Astrocyte (in vitro differentiated cells and primary cell): ENCODE measurements around the gene CAT. TPM values are rescaled to one million over a fixed set of nuclear protein-coding genes. Genes with fewer than 3 reads are reported as not detected.
A peak's percentile ranks its signal among the peaks of the same experiment; 100 is the strongest.

ENCODE experiments used
- DNase-seq: peaks from one replicate; pipeline ENCODE4 v3.0.0-alpha.2; 2010; ENCODE audit warnings: low read depth
- FAIRE-seq: peaks from 2 replicates; lab custom pipeline; 2011; peaks lifted over from hg19 to GRCh38; lab: Jason Lieb, UNC
- H2AFZ ChIP-seq: 2 replicates; pipeline ENCODE4 v1.6.0; 2012; ENCODE audit warnings: low read depth, low read length, inconsistent platforms
- H3K27ac ChIP-seq: 2 replicates; pipeline ENCODE4 v1.5.1; 2011; ENCODE audit warnings: low read depth, low read length, inconsistent platforms
- H3K27me3 ChIP-seq: 2 replicates; pipeline ENCODE4 v1.6.0; 2011; ENCODE audit warnings: low read length, inconsistent platforms; ENCODE audit not compliant: insufficient read depth
- H3K36me3 ChIP-seq: 2 replicates; pipeline ENCODE4 v1.5.1; 2011; ENCODE audit warnings: low read length, inconsistent platforms; ENCODE audit not compliant: insufficient read depth
- H3K4me1 ChIP-seq: 2 replicates; pipeline ENCODE4 v1.5.1; 2011; ENCODE audit warnings: low read length, inconsistent platforms; ENCODE audit not compliant: insufficient read depth
- H3K4me2 ChIP-seq: 2 replicates; pipeline ENCODE4 v1.6.0; 2012; ENCODE audit warnings: low read length, inconsistent platforms
- H3K4me3 ChIP-seq: 2 replicates; pipeline ENCODE4 v1.5.1; 2011; ENCODE audit warnings: low read depth, mild to moderate bottlenecking, low read length, inconsistent platforms; ENCODE audit not compliant: insufficient read depth
- H3K79me2 ChIP-seq: 2 replicates; pipeline ENCODE4 v1.6.0; 2012; ENCODE audit warnings: mild to moderate bottlenecking, low read length, inconsistent platforms; ENCODE audit not compliant: insufficient read depth
- H3K9ac ChIP-seq: 2 replicates; pipeline ENCODE4 v1.6.0; 2012; ENCODE audit warnings: mild to moderate bottlenecking, low read length, inconsistent platforms
- H3K9me3 ChIP-seq: 2 replicates; pipeline ENCODE4 v1.5.1; 2012; ENCODE audit warnings: low read depth, mild to moderate bottlenecking, low read length, inconsistent platforms; ENCODE audit not compliant: insufficient read depth
- H4K20me1 ChIP-seq: 2 replicates; pipeline ENCODE4 v1.6.0; 2012; ENCODE audit warnings: low read length, inconsistent platforms; ENCODE audit not compliant: insufficient read depth
- H3K27ac Mint-ChIP-seq: one replicate; pipeline ENCODE4 v1.8.0; 2021; ENCODE audit warnings: mild to moderate bottlenecking, mixed read lengths; ENCODE audit not compliant: unreplicated experiment
- H3K27me3 Mint-ChIP-seq: one replicate; pipeline ENCODE4 v1.8.0; 2021; ENCODE audit warnings: low read depth, mixed read lengths; ENCODE audit not compliant: unreplicated experiment
- H3K36me3 Mint-ChIP-seq: one replicate; pipeline ENCODE4 v1.8.0; 2021; ENCODE audit warnings: low read depth, mixed read lengths; ENCODE audit not compliant: unreplicated experiment
- H3K4me1 Mint-ChIP-seq: one replicate; pipeline ENCODE4 v1.8.0; 2021; ENCODE audit warnings: low read depth, mixed read lengths; ENCODE audit not compliant: unreplicated experiment
- H3K4me3 Mint-ChIP-seq: one replicate; pipeline ENCODE4 v1.8.0; 2021; ENCODE audit warnings: mild to moderate bottlenecking, moderate library complexity, mixed read lengths; ENCODE audit not compliant: unreplicated experiment
- H3K9me3 Mint-ChIP-seq: one replicate; pipeline ENCODE4 v1.8.0; 2021; ENCODE audit warnings: mild to moderate bottlenecking, mixed read lengths; ENCODE audit not compliant: unreplicated experiment
- EZH2 ChIP-seq: IDR thresholded peaks from 2 replicates; pipeline ENCODE4 v1.6.1; 2012; ENCODE audit warnings: mild to moderate bottlenecking, low read length, inconsistent platforms; ENCODE audit not compliant: insufficient read depth
- total RNA-seq: library from RNA; stranded (reverse); gene quantifications from 2 replicates; pipeline ENCODE4 v1.2.1, GENCODE V29; 2021
- TF ChIP-seq, protein P1 (sequence below): IDR thresholded peaks from 2 replicates; pipeline ENCODE4 v1.5.1; 2011; ENCODE audit warnings: low read depth, mild to moderate bottlenecking, inconsistent platforms, low read length, moderate library complexity; ENCODE audit not compliant: insufficient read depth

Gene CAT
- total RNA-seq, 1 donor from 2014 or later = 17.6 TPM

- Histone ChIP-seq H3K4me3 (no peak overlapping the region), H3K79me2 (no peaks in the 10 kb centered on the region), H3K9ac (no peak overlapping the region), H4K20me1 (no peaks in the 10 kb centered on the region), H2AFZ (no peak overlapping the region), H3K4me1 (no peaks in the 10 kb centered on the region), H3K36me3 (peaks cover 38% of the 10 kb centered on the region), H3K4me2 (no peak overlapping the region), H3K9me3 (no peaks in the 10 kb centered on the region), H3K27me3 (no peaks in the 10 kb centered on the region), H3K27ac (no peak overlapping the region)
- H3K27ac Mint-ChIP-seq = no peak overlapping the region
- no peaks in the 10 kb centered on the region for H3K27me3 Mint-ChIP-seq
- TF ChIP-seq, protein P1, sequence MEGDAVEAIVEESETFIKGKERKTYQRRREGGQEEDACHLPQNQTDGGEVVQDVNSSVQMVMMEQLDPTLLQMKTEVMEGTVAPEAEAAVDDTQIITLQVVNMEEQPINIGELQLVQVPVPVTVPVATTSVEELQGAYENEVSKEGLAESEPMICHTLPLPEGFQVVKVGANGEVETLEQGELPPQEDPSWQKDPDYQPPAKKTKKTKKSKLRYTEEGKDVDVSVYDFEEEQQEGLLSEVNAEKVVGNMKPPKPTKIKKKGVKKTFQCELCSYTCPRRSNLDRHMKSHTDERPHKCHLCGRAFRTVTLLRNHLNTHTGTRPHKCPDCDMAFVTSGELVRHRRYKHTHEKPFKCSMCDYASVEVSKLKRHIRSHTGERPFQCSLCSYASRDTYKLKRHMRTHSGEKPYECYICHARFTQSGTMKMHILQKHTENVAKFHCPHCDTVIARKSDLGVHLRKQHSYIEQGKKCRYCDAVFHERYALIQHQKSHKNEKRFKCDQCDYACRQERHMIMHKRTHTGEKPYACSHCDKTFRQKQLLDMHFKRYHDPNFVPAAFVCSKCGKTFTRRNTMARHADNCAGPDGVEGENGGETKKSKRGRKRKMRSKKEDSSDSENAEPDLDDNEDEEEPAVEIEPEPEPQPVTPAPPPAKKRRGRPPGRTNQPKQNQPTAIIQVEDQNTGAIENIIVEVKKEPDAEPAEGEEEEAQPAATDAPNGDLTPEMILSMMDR = no peak
- no peak for TF ChIP-seq EZH2
- no peak for FAIRE-seq
- DNase-seq = peak; percentile 11
- peaks cover 38% of the 10 kb centered on the region for H3K36me3 Mint-ChIP-seq
- H3K4me3 Mint-ChIP-seq = no peak overlapping the region
- no peaks in the 10 kb centered on the region for H3K4me1 Mint-ChIP-seq
- peaks cover 12% of the 10 kb centered on the region for H3K9me3 Mint-ChIP-seq
Measured at GRCh38 chr11:34464591-34465051, 25.9 kb downstream of the CAT start.

- no peak overlapping the region for H3K4me3 Mint-ChIP-seq
- no peak overlapping the region for H3K4me3 ChIP-seq
- no peak for FAIRE-seq
Measured at GRCh38 chr11:34466802-34467488, 28.2 kb downstream of the CAT start.

More at GRCh38 chr11:34466802-34467488, 28.2 kb downstream of the CAT start:
- Histone ChIP-seq H3K9me3 (no peaks in the 10 kb centered on the region), H3K36me3 (peaks cover 48% of the 10 kb centered on the region), H4K20me1 (no peaks in the 10 kb centered on the region), H3K4me2 (no peak overlapping the region), H3K27ac (no peak overlapping the region), H3K9ac (no peak overlapping the region), H3K27me3 (no peaks in the 10 kb centered on the region), H3K79me2 (no peaks in the 10 kb centered on the region), H2AFZ (no peak overlapping the region), H3K4me1 (no peaks in the 10 kb centered on the region)
- TF ChIP-seq, protein P1 = no peak
- TF ChIP-seq EZH2 = no peak
- H3K36me3 Mint-ChIP-seq = peaks cover 35% of the 10 kb centered on the region
- no peak overlapping the region for H3K27ac Mint-ChIP-seq
- no peak for DNase-seq
- peaks cover 12% of the 10 kb centered on the region for H3K9me3 Mint-ChIP-seq
- H3K27me3 Mint-ChIP-seq = no peaks in the 10 kb centered on the region
- H3K4me1 Mint-ChIP-seq = no peaks in the 10 kb centered on the region
